Measurements from ENCODE around the gene GRK1.
"Not testable (repeated sequence)": the region's sequence is repeated elsewhere in the genome, so short reads cannot be mapped to it uniquely, and the experiment has no call there.

GRK1 gene

GRCh38 chr13:113666951-113667701 is at the start of gene GRK1:
Gene GRK1 (plus strand): TSS chr13:113667219. CDS start chr13:113667387, 168 bp downstream.
- H3K4me3 ChIP-seq (ENCODE audit: low read depth, low read length), result no peak within 1 kb of the TSS

DNA sequence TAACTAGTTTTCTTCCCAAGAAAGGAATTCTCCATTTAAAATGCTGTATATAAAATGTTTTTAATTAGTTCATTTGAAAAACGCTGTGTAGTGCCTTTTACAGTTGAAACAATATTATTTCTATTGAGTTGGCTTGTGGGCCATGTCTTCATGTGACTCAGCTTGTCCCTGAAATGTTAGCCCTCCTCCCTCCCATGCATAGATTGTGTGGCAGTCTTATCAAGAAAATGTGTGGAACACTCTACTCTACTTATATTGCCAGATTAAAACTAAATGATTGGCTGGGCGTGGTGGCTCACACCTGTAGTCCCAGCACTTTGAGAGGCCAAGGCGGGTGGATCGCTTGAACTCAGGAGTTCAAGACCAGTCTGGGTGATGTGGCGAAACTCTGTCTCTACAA is 49.1 kb upstream of the GRK1 start:
- no peak overlapping the region for H3K4me3 ChIP-seq (ENCODE audit: low read depth, low read length)

DNA sequence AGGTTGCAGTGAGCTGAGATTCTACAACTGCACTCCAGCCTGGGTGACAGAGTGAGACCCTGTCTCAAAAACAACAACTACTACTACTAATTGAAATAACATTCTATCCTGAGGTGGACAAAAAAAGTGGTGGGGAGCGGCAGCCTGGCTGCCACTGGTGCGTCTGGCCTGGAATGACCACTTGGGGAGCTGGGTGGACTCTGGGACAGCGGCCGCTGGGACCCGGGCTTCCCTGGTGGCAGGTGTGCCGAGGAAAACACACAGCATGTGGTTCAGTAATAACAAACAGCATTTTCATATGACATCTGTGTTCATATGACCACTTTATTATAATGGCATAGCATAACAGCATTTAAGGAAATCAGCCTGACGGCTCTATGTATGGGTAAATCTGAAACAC is 48.6 kb upstream of the GRK1 start:
- no peak overlapping the region for H3K4me3 ChIP-seq (ENCODE audit: low read depth, low read length)

DNA sequence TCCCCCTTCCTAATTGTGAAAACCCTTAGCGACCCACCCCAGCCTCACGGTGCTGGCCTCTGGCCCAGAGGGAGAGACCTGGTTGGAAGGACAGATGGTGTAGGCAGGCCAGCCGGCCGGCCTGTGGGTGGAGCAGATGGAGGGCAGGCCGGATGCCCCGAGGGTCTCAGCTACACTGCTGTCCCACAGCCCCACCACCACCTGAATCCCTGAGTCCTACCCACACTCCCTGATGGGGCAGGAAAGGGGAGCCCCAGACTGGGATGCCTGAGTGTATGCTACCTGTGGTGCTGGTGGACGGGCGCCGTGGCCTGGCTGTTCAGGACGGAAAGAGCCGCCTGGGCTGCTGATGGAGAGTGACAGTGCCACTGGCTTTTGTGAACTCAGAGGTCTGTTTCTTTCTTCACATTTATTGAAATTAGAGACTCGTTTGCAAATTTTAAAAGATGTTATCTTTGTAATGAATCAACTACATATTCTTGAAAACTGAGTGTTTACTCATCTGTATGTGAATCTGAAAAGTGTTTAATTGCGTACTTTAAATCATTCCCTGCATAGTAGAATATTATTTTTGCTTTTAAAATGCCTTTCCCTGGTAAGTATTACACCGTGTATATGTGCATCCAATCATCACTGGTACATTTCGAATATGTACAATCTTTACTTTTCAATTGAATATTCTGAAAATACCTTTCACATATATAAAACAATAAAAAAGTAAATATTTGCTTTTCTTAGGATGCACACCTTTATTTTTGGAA is 46.8 kb upstream of the GRK1 start:
- H3K4me3 ChIP-seq (ENCODE audit: low read depth, low read length), result no peak overlapping the region

DNA sequence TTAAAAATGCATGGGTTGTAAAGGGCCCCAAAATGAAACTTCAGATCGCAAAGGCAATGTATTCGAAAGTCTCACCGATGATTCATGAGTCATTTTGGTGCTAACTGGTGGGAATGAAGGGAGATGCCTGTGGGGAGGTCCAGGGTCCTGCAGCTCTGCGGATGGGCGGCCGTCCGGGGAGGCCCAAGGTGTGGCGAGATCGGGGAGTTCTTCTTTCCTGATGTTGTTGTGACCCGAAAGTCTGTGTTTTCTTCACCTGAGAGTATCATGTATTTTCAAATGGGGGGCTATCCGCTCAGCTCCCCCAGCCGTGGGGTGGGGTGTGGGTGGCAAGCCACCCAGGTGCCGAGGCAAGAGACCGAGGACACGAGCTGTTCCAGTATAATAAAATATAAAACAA is 46.0 kb upstream of the GRK1 start:
- H3K4me3 ChIP-seq (ENCODE audit: low read depth, low read length), result no peak overlapping the region

DNA sequence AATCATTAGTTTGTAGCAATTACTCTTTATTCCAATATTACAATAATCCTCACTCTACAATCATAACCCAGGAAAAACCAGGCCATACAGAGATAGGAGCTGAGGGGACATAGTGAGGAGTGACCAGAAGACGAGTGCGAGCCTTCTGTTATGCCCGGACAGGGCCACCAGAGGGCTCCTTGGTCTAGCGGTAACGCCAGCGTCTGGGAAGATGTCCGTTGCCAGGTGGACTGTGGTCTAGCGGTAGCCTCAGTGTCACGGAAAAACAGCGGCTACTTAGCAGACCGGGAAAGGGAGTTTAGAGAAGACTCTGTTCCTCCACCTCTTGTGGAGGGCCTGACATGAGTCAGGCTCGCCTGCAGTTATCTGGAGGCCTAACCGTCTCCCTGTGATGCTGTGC is 45.5 kb upstream of the GRK1 start:
- H3K4me3 ChIP-seq (ENCODE audit: low read depth, low read length), result not testable (repeated sequence)

DNA sequence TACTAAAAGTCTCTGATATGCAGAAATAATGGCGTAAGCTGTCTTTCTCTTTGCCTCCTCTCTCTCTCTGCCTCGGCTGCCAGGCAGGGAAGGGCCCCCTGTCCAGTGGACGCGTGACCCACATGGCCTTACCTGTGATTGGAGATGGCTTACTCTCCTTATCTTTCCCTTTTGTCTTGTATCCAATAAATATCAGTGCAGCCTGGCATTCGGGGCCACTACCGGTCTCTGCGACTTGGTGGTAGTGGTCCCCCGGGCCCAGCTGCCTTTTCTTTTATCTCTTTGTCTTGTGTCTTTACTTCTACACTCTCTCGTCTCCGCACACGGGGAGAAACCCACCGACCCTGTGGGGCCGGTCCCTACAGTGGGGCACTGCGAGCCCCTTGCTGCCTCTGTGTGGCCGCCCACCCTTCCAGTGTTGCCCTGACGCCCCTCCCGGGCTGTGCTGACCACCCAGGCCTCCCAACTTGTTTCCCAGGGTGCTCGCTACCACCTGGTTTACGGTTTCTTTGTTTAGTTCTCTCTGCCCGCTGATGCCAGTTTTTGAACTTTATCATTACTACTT is 45.0 kb upstream of the GRK1 start:
- H3K4me3 ChIP-seq (ENCODE audit: low read depth, low read length), result not testable (repeated sequence)

DNA sequence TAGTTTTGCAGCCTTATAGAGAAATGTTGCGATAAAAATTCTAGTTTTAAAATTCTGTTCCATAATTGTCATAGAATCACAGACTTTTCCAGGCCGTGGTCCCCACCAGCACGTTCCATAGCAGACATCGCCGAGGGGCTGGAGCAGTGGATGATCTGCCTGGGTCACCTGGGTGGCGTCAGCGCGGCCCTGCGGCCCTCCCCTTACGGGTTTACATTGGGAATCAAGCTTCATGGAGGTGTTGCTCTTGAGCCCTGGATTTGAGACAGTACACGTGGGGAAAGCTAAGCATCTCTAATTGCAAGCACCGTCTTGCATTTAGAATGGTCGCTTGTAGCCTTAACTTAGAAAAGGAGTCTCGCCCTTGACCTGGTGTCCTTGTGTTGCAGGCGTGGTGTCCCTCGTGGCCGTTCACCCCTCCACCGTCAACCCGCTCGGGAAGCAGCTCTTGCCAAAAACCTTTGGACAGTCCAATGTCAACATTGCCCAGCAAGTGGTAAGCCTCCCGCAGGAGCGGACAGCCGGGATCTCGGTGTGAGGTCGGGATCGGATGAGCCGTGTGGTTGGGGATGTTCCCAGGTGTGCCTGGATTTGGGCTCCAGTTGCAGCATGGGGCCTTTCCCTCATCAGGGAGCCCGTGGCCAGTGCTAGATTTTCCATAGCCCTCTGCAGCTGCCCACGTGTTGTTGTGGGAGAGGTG is 44.1 kb upstream of the GRK1 start:
- H3K4me3 ChIP-seq (ENCODE audit: low read depth, low read length), result no peak overlapping the region

DNA sequence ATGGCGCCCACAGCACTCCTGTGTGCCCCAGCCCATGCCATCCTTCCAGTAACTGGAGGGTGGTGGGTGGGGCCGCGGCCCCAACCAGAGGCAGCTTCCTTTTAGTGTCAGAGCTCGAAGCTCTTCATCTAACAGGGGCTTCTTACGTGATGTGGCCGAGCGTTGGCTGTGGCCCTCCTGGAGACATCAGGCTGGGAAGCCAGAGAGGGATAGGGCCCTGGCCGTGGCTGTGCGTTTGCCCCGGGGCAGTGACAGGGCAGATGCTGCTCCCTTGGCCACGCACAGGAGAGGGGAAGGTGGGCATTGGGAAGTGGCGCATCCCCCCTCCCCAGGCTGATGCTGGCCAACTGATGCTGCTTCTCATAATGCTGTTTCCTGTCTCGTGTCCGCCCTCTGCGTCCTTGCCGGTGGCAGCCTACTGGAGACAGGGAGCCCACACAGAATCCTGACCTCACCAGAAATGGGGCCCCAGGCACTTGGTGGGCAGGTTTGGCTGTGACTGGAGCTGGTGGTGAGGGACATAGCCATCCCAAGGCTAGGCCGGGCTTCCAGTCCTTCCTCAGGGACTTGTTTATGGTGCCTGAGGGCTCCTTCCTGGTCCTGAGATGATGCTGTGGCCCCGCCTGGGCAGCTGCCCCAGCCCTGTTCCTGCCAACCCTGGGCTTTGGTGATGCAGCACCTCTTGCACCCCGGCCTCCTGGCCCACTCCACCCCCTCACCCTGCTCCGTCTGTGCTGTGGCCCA is 43.4 kb upstream of the GRK1 start:
- H3K4me3 ChIP-seq (ENCODE audit: low read depth, low read length), result no peak overlapping the region

GRCh38 chr13:113624235-113624587 is 42.8 kb upstream of the GRK1 start:
- H3K4me3 ChIP-seq (ENCODE audit: low read depth, low read length), result no peak overlapping the region

DNA sequence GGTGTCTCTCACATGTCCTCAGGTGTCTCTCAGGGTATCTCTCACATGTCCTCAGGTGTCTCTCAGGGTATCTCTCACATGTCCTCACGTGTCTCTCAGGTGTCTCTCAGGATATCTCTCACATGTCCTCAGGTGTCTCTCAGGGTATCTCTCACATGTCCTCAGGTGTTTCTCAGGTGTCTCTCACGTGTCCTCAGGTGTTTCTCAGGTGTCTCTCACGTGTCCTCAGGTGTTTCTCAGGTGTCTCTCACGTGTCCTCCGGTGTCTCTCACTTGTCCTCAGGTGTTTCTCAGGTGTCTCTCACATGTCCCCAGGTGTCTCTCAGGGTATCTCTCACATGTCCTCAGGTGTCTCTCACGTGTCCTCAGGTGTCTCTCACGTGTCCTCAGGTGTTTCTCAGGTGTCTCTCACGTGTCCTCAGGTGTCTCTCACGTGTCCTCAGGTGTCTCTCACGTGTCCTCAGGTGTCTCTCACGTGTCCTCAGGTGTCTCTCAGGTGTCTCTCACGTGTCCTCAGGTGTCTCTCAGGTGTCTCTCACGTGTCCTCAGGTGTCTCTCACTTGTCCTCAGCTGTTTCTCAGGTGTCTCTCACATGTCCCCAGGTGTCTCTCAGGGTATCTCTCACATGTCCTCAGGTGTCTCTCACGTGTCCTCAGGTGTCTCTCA is 42.2 kb upstream of the GRK1 start:
- H3K4me3 ChIP-seq (ENCODE audit: low read depth, low read length), result not testable (repeated sequence)

DNA sequence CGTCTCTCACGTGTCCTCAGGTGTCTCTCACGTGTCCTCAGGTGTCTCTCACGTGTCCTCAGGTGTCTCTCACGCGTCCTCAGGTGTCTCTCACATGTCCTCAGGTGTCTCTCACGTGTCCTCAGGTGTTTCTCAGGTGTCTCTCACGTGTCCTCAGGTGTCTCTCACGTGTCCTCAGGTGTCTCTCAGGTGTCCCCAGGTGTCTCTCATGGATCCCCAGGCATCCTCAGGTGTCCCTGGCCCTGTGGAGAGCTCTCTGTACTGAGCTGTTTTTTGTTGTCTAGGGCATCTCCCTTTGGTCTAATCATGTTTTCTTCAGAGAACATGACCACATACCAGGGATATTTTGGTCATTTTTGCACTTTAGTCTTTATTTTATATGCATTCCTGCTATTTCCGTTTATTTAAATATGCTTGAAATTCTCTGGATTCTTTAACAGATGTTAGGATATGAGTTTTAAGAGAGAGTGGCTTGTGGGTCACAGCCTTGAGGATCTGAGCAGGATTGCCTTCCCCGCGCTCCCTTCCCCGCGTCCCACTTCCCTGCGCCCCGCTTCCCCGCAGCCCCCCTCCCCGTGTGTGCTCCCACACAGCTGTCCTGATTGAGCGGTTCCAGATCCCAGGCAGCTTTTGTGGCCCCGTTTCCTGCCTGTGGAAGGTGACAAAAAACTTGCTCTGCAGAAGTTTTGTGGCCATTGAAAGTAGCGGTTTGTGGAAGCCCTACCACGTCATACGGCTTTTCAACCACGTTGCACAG is 40.9 kb upstream of the GRK1 start:
- no peak overlapping the region for H3K4me3 ChIP-seq (ENCODE audit: low read depth, low read length)

DNA sequence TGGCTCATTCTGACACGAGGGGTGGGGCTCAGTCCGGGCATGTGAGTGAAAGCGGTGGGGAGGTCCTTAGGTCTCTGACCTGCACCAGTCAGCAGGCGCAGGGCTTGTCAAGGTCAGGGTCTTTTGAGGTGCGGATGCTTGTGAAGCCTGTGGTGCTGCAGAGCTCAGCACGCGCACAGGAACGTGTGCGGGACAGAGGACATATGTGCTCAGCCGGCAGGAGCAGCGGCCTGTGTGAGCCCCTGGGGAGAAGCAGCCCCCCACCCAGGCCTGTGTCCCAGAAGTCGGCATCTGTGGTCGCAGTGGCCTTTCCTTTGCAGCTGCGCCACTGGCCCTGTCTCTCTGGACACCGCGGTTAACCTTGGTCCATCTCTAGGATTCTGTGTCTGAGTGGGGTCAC is 39.9 kb upstream of the GRK1 start:
- no peak overlapping the region for H3K4me3 ChIP-seq (ENCODE audit: low read depth, low read length)

GRCh38 chr13:113628291-113629270 is 38.4 kb upstream of the GRK1 start:
- H3K4me3 ChIP-seq (ENCODE audit: low read depth, low read length), result no peak overlapping the region

- H3K4me3 ChIP-seq (ENCODE audit: low read depth, low read length), result no peak overlapping the region
Measured at GRCh38 chr13:113629866-113630265, 37.2 kb upstream of the GRK1 start.

DNA sequence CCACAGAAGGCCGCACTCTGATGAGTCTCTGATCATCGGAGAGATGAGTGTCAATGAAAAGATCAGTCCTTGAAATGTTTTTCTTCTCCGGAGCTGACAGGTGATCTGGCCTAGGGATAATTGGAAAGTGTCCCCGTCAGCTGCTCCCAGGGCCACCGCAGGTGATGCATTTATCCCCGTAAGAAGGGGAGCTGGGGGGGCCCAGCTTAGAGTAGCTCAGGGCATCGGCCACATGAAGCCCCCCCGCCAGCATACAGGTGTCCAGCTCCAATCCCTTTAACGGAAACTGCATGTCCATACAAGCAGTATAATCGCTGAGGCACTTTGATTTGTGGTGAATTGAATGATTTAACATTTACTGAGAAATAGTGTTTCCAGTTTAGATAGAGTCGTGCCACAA is 36.7 kb upstream of the GRK1 start:
- no peak overlapping the region for H3K4me3 ChIP-seq (ENCODE audit: low read depth, low read length)

DNA sequence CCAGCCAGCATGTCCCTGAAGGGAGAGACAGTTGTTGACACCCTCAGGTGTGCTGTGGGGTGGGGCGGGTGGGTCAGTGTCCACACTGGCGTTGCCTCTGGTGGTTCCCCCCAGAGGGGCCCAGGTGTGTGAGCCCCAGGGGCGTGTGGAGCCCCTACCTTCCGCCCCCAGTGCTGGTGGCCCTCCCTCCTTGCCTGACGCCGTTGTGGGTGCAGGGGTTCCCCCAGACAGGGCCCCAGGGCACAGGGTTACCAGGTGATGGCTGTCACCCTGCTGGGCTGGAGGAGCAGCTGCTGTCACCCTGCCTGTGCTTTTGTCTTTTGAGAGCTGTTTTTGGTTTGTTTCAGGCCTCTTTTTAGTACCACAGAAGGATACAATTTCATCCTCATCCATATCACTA is 36.2 kb upstream of the GRK1 start:
- H3K4me3 ChIP-seq (ENCODE audit: low read depth, low read length), result no peak overlapping the region

GRCh38 chr13:113631341-113632095 is 35.5 kb upstream of the GRK1 start:
- H3K4me3 ChIP-seq (ENCODE audit: low read depth, low read length), result no peak overlapping the region

All from iPS-11a (cell line).